Cardiac muscle cell (in vitro differentiated cells and primary cell): ENCODE results near the gene IGF2BP2. TPM values are rescaled to one million over a fixed set of nuclear protein-coding genes. Genes with fewer than 3 reads are reported as not detected.

Experiments
- DNase-seq, 2 donors: peaks; one replicate each; pipeline versions ENCODE4 v3.0.0 to v3.0.0-alpha.2; 2010 to 2017; ENCODE audit warnings: low read depth in 1 of 2, low spot score in 1 of 2
- H3K27ac ChIP-seq: fragments of 200-600 bp; sonication (generic); 2 replicates; pipeline ENCODE4 v1.5.1; 2016
- H3K27me3 ChIP-seq: fragments of 200-600 bp; sonication (generic); 2 replicates; pipeline ENCODE4 v1.6.0; 2016; ENCODE audit warnings: control low read depth
- H3K36me3 ChIP-seq: fragments of 200-600 bp; sonication (generic); 2 replicates; pipeline ENCODE4 v1.5.1; 2016; ENCODE audit warnings: control low read depth
- H3K4me1 ChIP-seq: fragments of 200-600 bp; sonication (generic); 2 replicates; pipeline ENCODE4 v1.8.1; 2017; ENCODE audit warnings: low read depth, mild to moderate bottlenecking, mixed run types
- H3K4me3 ChIP-seq: fragments of 200-600 bp; sonication (generic); 2 replicates; pipeline ENCODE4 v1.5.1; 2016; ENCODE audit warnings: mild to moderate bottlenecking
- H3K9me3 ChIP-seq: fragments of 200-600 bp; sonication (generic); 2 replicates; pipeline ENCODE4 v1.5.1; 2017; ENCODE audit warnings: low read depth, mild to moderate bottlenecking, control low read depth
- polyA plus RNA-seq: library from polyadenylated mRNA; unstranded; fragments of >200 nt; fragmentation: Nextera tagmentation; extraction: Ambion mirVana; gene quantifications from 2 replicates; pipeline ENCODE4 v1.2.1, GENCODE V29; 2016
- total RNA-seq: library from RNA; depleted of rRNA; stranded (reverse); fragments of >200 nt; gene quantifications from 2 replicates; pipeline ENCODE4 v1.2.3, GENCODE V29; 2016
- TF ChIP-seq, protein P1 (sequence below): IDR thresholded peaks from 2 replicates; pipeline ENCODE4 v1.5.1; 2012; ENCODE audit warnings: low read depth, mild to moderate bottlenecking, low read length

Gene IGF2BP2
- total and polyA plus RNA-seq, 2 experiments from 2014 or later: 119 to 129 TPM

DNA sequence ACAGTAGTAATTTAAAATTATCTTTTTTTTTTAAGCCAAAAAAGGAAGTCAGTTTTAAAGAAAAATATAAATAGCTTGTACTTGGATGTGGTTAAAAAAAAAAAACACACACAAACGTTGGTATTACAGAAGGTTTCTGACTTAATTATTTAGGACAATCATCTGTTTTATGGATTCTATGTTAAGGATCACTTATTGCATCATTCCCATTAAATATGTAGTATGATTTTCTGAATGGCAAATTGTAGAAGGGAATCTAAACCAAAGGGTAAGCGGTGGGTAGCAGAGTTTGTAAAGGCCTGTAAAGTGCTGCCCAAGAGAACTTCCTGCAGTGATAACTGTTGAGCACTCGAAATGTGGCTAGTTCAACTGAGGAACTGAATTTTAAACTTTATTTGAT lies 230.8 kb downstream of the IGF2BP2 start:
- no peak for DNase-seq
- Histone ChIP-seq H3K27me3 (no peaks in the 10 kb centered on the region), H3K4me3 (no peak overlapping the region), H3K9me3 (no peaks in the 10 kb centered on the region), H3K4me1 (no peaks in the 10 kb centered on the region), H3K36me3 (peaks cover 11% of the 10 kb centered on the region), H3K27ac (no peak overlapping the region)
- TF ChIP-seq, protein P1, sequence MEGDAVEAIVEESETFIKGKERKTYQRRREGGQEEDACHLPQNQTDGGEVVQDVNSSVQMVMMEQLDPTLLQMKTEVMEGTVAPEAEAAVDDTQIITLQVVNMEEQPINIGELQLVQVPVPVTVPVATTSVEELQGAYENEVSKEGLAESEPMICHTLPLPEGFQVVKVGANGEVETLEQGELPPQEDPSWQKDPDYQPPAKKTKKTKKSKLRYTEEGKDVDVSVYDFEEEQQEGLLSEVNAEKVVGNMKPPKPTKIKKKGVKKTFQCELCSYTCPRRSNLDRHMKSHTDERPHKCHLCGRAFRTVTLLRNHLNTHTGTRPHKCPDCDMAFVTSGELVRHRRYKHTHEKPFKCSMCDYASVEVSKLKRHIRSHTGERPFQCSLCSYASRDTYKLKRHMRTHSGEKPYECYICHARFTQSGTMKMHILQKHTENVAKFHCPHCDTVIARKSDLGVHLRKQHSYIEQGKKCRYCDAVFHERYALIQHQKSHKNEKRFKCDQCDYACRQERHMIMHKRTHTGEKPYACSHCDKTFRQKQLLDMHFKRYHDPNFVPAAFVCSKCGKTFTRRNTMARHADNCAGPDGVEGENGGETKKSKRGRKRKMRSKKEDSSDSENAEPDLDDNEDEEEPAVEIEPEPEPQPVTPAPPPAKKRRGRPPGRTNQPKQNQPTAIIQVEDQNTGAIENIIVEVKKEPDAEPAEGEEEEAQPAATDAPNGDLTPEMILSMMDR: no peak

Other genes with a start within 250 kb of the IGF2BP2 start
- gene SENP2, start 238.7 kb downstream of the IGF2BP2 start, total RNA-seq: 23.7 and 53.6 TPM in 2 replicates
- gene SENP2, start 238.7 kb downstream of the IGF2BP2 start, polyA plus RNA-seq: 26.9 and 37.7 TPM in 2 replicates
- gene TRA2B, start 113.0 kb upstream of the IGF2BP2 start, total RNA-seq: 227 and 320 TPM in 2 replicates
- gene TRA2B, start 113.0 kb upstream of the IGF2BP2 start, polyA plus RNA-seq: 106 and 129 TPM in 2 replicates